Activated B cell treated with CpG ODN at 0.5 μM for 24 hours (primary cell): ENCODE data around the gene VOPP1. TPM values are rescaled to one million over a fixed set of nuclear protein-coding genes. Genes with fewer than 3 reads are reported as not detected.

Experiments used
- ATAC-seq: fragments of 200-7000 bp; cut with Tn5 transposase; one replicate; pipeline ENCODE4 v1.10.0; 2021; ENCODE audit warnings: low read depth, mild to moderate bottlenecking, moderate library complexity
- CTCF ChIA-PET: fragments of 350-600 bp; sonication (Branson Sonifier 250); formaldehyde crosslinking; loops from one replicate; lab custom pipeline; 2021; ENCODE audit warnings: antibody characterized with exemption; lab: Charles Lee
- POLR2A ChIA-PET: fragments of 350-600 bp; sonication (Branson Sonifier 250); formaldehyde crosslinking; loops from one replicate; lab custom pipeline; 2021; ENCODE audit warnings: antibody characterized with exemption; lab: Charles Lee
- DNase-seq: peaks from one replicate; pipeline ENCODE4 v3.0.0; 2022
- H3K27ac Mint-ChIP-seq: one replicate; pipeline ENCODE4 v1.8.0; 2020; ENCODE audit warnings: mixed read lengths
- H3K27me3 Mint-ChIP-seq: one replicate; pipeline ENCODE4 v1.8.0; 2021; ENCODE audit warnings: mixed read lengths
- H3K36me3 Mint-ChIP-seq: one replicate; pipeline ENCODE4 v1.8.0; 2021; ENCODE audit warnings: low read depth, mixed read lengths
- H3K4me1 Mint-ChIP-seq: one replicate; pipeline ENCODE4 v1.8.0; 2021; ENCODE audit warnings: mixed read lengths
- H3K4me3 Mint-ChIP-seq: one replicate; pipeline ENCODE4 v1.8.0; 2020; ENCODE audit warnings: mild to moderate bottlenecking, mixed read lengths
- H3K9me3 Mint-ChIP-seq: one replicate; pipeline ENCODE4 v1.8.0; 2020; ENCODE audit warnings: mixed read lengths
- CTCF ChIP-seq: fragments of 200-600 bp; IDR thresholded peaks from one replicate; pipeline ENCODE4 v1.8.0; 2022; ENCODE audit warnings: antibody characterized with exemption, mild to moderate bottlenecking
- intact Hi-C: fragments of 100-400 bp; cut with micrococcal nuclease; formaldehyde crosslinking; loops from one replicate; pipeline ENCODE4 v1.15.1; 2024
- total RNA-seq: library from RNA; stranded (reverse); gene quantifications from 2 replicates; pipeline ENCODE4 v1.2.3, GENCODE V29; 2022

VOPP1 gene
- total RNA-seq, 1 donor from 2014 or later: 438 TPM

GRCh38 chr7:55494951-55495350 is 77.4 kb downstream of the VOPP1 start:
- peaks cover 7% of the 10 kb centered on the region for H3K4me1 Mint-ChIP-seq
- DNase-seq: no peak
- intact Hi-C loops: no loop called here
- CTCF ChIA-PET: no interaction called here
- no peak for TF ChIP-seq CTCF
- ATAC-seq: no peak
- H3K27me3 Mint-ChIP-seq: no peaks in the 10 kb centered on the region
- H3K9me3 Mint-ChIP-seq: no peaks in the 10 kb centered on the region
- no peak overlapping the region for H3K4me3 Mint-ChIP-seq
- POLR2A ChIA-PET: interaction anchor here (1.6 kb wide), 1 partner anchor 39 kb away, joined by 4 read pairs; no protein-coding TSS in a partner anchor
- peaks cover 91% of the 10 kb centered on the region for H3K36me3 Mint-ChIP-seq
- peak overlapping the region; percentile 46 for H3K27ac Mint-ChIP-seq

GRCh38 chr7:55493408-55493807 is 78.9 kb downstream of the VOPP1 start:
- intact Hi-C loops: no loop called here
- TF ChIP-seq CTCF: no peak
- Mint-ChIP-seq H3K9me3 (no peaks in the 10 kb centered on the region), H3K4me3 (no peak overlapping the region), H3K36me3 (peaks cover 91% of the 10 kb centered on the region), H3K27me3 (no peaks in the 10 kb centered on the region), H3K27ac (peak overlapping the region; percentile 32), H3K4me1 (peaks cover 10% of the 10 kb centered on the region)
- POLR2A ChIA-PET: interaction anchor here (1.0 kb wide), 1 partner anchor 13 kb away, joined by 3 read pairs; no protein-coding TSS in a partner anchor
- no peak for DNase-seq
- CTCF ChIA-PET: no interaction called here
- ATAC-seq: no peak

GRCh38 chr7:55491346-55491745 is 81.0 kb downstream of the VOPP1 start:
- TF ChIP-seq CTCF: no peak
- ATAC-seq (no peak), DNase-seq (no peak)
- Mint-ChIP-seq H3K36me3 (peaks cover 94% of the 10 kb centered on the region), H3K27me3 (no peaks in the 10 kb centered on the region), H3K4me3 (no peak overlapping the region), H3K4me1 (peaks cover 17% of the 10 kb centered on the region), H3K27ac (peak overlapping the region; percentile 25), H3K9me3 (no peaks in the 10 kb centered on the region)
- intact Hi-C loops: no loop called here
- POLR2A ChIA-PET: no interaction called here
- CTCF ChIA-PET: no interaction called here

- ATAC-seq: no peak
- Mint-ChIP-seq H3K4me1 (peaks cover 14% of the 10 kb centered on the region), H3K27ac (peak overlapping the region; percentile 53), H3K27me3 (no peaks in the 10 kb centered on the region), H3K36me3 (peaks cover 94% of the 10 kb centered on the region), H3K9me3 (no peaks in the 10 kb centered on the region), H3K4me3 (no peak overlapping the region)
- TF ChIP-seq CTCF: no peak
- intact Hi-C loops: no loop called here
- ChIA-PET CTCF (no interaction called here), POLR2A (interaction anchor here (0.6 to 1.3 kb wide), 4 partner anchors 11 to 85 kb away, joined by 3 to 11 read pairs (median 4); no protein-coding TSS in a partner anchor)
- DNase-seq: no peak
Observed at GRCh38 chr7:55490099-55490498, 82.2 kb downstream of the VOPP1 start.

- Mint-ChIP-seq H3K36me3 (peaks cover 94% of the 10 kb centered on the region), H3K27ac (peak overlapping the region; percentile 53), H3K9me3 (no peaks in the 10 kb centered on the region), H3K4me1 (peaks cover 17% of the 10 kb centered on the region), H3K27me3 (no peaks in the 10 kb centered on the region), H3K4me3 (no peak overlapping the region)
- intact Hi-C loops: no loop called here
- no peak for TF ChIP-seq CTCF
- DNase-seq: no peak
- ATAC-seq: no peak
- POLR2A ChIA-PET: interaction anchor here (0.6 to 1.3 kb wide), 4 partner anchors 9 to 62 kb away, joined by 3 to 5 read pairs (median 4); no protein-coding TSS in a partner anchor
- CTCF ChIA-PET: no interaction called here
Observed at GRCh38 chr7:55489552-55489951, 82.8 kb downstream of the VOPP1 start.
